Caco-2 (cell line): ENCODE data around the gene TNKS2. TPM values are rescaled to one million over a fixed set of nuclear protein-coding genes. Genes with fewer than 3 reads are reported as not detected.

ENCODE experiments used
- BruUV-seq: library from RNA; stranded (reverse); fragments of 400-500 nt; replicated peaks from 2 replicates; lab custom pipeline; 2021; lab: Mats Ljungman, UMichigan
- CTCF ChIA-PET: fragments of 300-600 bp; sonication (Branson Sonifier 250); formaldehyde crosslinking; loops from one replicate; lab custom pipeline; 2022; ENCODE audit warnings: antibody characterized with exemption; lab: Charles Lee
- POLR2A ChIA-PET: fragments of 300-600 bp; sonication (Branson Sonifier 250); formaldehyde crosslinking; loops from one replicate; lab custom pipeline; 2022; ENCODE audit warnings: antibody characterized with exemption; lab: Charles Lee
- DNase-seq, 2 experiments: peaks; one replicate each; pipeline versions ENCODE4 v3.0.0 to v3.0.0-alpha.2; 2020 to 2022
- H3K27me3 ChIP-seq: replicated peaks from 2 replicates; pipeline ENCODE4 v1.6.0; 2011; ENCODE audit warnings: low read length; ENCODE audit not compliant: control insufficient read depth, insufficient read depth
- H3K36me3 ChIP-seq: 2 replicates; pipeline ENCODE4 v1.5.1; 2011; ENCODE audit warnings: low read length; ENCODE audit not compliant: control insufficient read depth, insufficient read depth
- H3K4me1 ChIP-seq: fragments of 250-450 bp; sonication (Bioruptor Pico); 2 replicates; pipeline ENCODE4 v1.5.1; 2020; ENCODE audit warnings: mild to moderate bottlenecking
- H3K4me3 ChIP-seq: 2 replicates; pipeline ENCODE4 v1.5.1; 2011; ENCODE audit warnings: low read depth, mild to moderate bottlenecking, control low read depth, low read length
- H3K9me3 ChIP-seq: fragments of 250-450 bp; sonication (Bioruptor Pico); 2 replicates; pipeline ENCODE4 v1.5.1; 2020; ENCODE audit warnings: mild to moderate bottlenecking, moderate library complexity
- H3K27ac Mint-ChIP-seq: one replicate; pipeline ENCODE4 v1.8.0; 2022; ENCODE audit warnings: mixed read lengths; ENCODE audit not compliant: unreplicated experiment
- H3K27me3 Mint-ChIP-seq: one replicate; pipeline ENCODE4 v1.8.0; 2022; ENCODE audit warnings: mixed read lengths; ENCODE audit not compliant: insufficient read depth, unreplicated experiment
- H3K36me3 Mint-ChIP-seq: one replicate; pipeline ENCODE4 v1.8.0; 2022; ENCODE audit warnings: mild to moderate bottlenecking, mixed read lengths; ENCODE audit not compliant: insufficient read depth, unreplicated experiment
- H3K4me1 Mint-ChIP-seq: one replicate; pipeline ENCODE4 v1.8.0; 2022; ENCODE audit warnings: low read depth, mixed read lengths; ENCODE audit not compliant: unreplicated experiment
- H3K4me3 Mint-ChIP-seq: one replicate; pipeline ENCODE4 v1.8.0; 2022; ENCODE audit warnings: mild to moderate bottlenecking, moderate library complexity, mixed read lengths; ENCODE audit not compliant: unreplicated experiment
- H3K9me3 Mint-ChIP-seq: one replicate; pipeline ENCODE4 v1.8.0; 2022; ENCODE audit warnings: mixed read lengths; ENCODE audit not compliant: unreplicated experiment
- intact Hi-C: fragments of 100-400 bp; cut with micrococcal nuclease; formaldehyde crosslinking; loops from one replicate; pipeline ENCODE4 v1.10.0; 2022; ENCODE audit not compliant: unreplicated experiment
- total RNA-seq: library from RNA; stranded (reverse); gene quantifications from 2 replicates; pipeline ENCODE4 v1.2.3, GENCODE V29; 2022
- TF ChIP-seq, protein P1 (sequence below), 2 experiments: fragments of 200-600 bp in 1 of 2; IDR thresholded peaks; 1 replicate in 1 of 2; 2 replicates in 1 of 2; pipeline versions ENCODE4 v1.5.1 to v1.8.0; 2011 to 2022; ENCODE audit warnings: antibody characterized with exemption in 1 of 2, control low read depth in 1 of 2, inconsistent platforms in 1 of 2, low read depth in 1 of 2, low read length in 1 of 2, mild to moderate bottlenecking in 1 of 2, moderate library complexity in 1 of 2; ENCODE audit not compliant: insufficient read depth in 1 of 2, severe bottlenecking in 1 of 2, unreplicated experiment in 1 of 2

The TNKS2 gene
- total RNA-seq, 1 experiment from 2014 or later, result 48.5 TPM

DNA sequence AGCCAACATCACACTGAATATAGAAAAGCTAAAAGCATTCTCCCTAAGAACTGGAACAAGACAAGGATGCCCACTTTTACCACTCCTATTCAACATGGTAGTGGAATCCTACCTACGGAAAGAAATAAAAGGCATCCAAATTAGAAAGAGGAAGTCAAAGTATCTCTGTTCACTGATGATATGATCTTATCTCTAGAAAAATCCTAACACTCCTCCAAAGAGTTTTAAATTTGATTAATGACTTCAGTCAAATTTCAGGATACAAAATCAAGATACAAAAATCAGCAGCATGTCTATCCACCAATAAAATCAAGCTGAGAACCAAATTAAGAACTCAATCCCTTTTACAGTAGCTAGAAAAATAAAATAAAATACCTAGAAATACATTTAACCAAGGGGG lies 35.3 kb upstream of the TNKS2 start:
- Histone ChIP-seq H3K27me3 (no peaks in the 10 kb centered on the region), H3K9me3 (no peaks in the 10 kb centered on the region), H3K4me1 (no peaks in the 10 kb centered on the region), H3K36me3 (no peaks in the 10 kb centered on the region), H3K4me3 (no peak overlapping the region)
- H3K36me3 Mint-ChIP-seq, result no peaks in the 10 kb centered on the region
- no peak for DNase-seq
- TF ChIP-seq, protein P1, sequence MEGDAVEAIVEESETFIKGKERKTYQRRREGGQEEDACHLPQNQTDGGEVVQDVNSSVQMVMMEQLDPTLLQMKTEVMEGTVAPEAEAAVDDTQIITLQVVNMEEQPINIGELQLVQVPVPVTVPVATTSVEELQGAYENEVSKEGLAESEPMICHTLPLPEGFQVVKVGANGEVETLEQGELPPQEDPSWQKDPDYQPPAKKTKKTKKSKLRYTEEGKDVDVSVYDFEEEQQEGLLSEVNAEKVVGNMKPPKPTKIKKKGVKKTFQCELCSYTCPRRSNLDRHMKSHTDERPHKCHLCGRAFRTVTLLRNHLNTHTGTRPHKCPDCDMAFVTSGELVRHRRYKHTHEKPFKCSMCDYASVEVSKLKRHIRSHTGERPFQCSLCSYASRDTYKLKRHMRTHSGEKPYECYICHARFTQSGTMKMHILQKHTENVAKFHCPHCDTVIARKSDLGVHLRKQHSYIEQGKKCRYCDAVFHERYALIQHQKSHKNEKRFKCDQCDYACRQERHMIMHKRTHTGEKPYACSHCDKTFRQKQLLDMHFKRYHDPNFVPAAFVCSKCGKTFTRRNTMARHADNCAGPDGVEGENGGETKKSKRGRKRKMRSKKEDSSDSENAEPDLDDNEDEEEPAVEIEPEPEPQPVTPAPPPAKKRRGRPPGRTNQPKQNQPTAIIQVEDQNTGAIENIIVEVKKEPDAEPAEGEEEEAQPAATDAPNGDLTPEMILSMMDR (IDR thresholded peaks at IDR 0.05; ENCODE audit: insufficient read depth in 1 of 2, low read depth in 1 of 2, low read length in 1 of 2, severe bottlenecking in 1 of 2, unreplicated experiment in 1 of 2), result no peak
- POLR2A ChIA-PET, result no interaction called here
- H3K9me3 Mint-ChIP-seq, result peaks cover 12% of the 10 kb centered on the region
- H3K4me1 Mint-ChIP-seq, result no peaks in the 10 kb centered on the region
- peaks cover 9% of the 10 kb centered on the region for H3K27me3 Mint-ChIP-seq
- no peak overlapping the region for H3K27ac Mint-ChIP-seq
- H3K4me3 Mint-ChIP-seq, result no peak overlapping the region
- CTCF ChIA-PET, result no interaction called here
- intact Hi-C loops, result no loop called here
- no TSS peak for BruUV-seq

DNA sequence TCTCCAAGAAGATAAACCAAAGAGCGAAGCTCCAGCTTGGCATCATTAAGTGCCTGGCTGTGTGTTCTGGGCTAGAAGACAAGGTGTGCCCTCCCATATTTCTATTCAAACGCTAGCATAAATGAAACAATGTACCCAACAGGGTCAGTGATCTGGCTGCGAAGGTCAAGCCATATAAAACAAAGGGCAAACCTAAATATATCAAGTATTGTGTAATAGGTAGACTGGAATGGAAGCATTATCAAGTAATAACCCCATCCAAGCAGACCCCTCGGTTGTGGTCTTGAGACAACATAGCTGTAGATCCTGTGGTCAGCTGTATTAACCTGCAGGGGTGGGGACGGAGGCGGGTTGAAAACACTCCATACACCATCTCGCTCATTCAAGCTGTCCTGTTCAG lies 31.6 kb upstream of the TNKS2 start:
- Mint-ChIP-seq H3K4me3 (no peak overlapping the region), H3K4me1 (no peaks in the 10 kb centered on the region), H3K9me3 (peaks cover 8% of the 10 kb centered on the region), H3K36me3 (no peaks in the 10 kb centered on the region), H3K27ac (no peak overlapping the region), H3K27me3 (peaks cover 11% of the 10 kb centered on the region)
- Histone ChIP-seq H3K27me3 (no peaks in the 10 kb centered on the region), H3K4me3 (no peak overlapping the region), H3K36me3 (no peaks in the 10 kb centered on the region), H3K4me1 (no peaks in the 10 kb centered on the region), H3K9me3 (0 out of 2 replicates have a peak, but pooled peaks cover 3% of the 10 kb centered on the region)
- CTCF ChIA-PET, result no interaction called here
- POLR2A ChIA-PET, result no interaction called here
- no peak for DNase-seq
- TF ChIP-seq, protein P1 (IDR thresholded peaks at IDR 0.05; ENCODE audit: insufficient read depth in 1 of 2, low read depth in 1 of 2, low read length in 1 of 2, severe bottlenecking in 1 of 2, unreplicated experiment in 1 of 2), result no peak
- intact Hi-C loops, result no loop called here
- BruUV-seq, result no TSS peak

DNA sequence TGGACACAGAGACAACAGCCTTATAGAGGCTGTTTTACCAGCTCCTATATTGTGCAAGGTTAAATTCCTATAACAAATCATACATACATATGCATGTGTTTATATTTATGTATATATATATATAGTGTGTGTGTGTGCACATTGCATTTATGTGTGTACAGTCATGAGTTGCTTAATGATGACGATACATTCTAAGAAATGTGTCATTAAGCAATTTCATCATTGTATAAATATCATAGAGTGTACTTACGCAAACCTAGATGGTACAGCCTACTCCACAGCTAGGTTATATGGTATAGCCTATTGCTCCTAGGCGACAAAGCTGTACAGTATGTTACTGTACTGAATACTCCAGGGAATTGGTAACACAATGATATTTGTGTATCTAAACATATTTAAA lies 30.1 kb upstream of the TNKS2 start:
- intact Hi-C loops, result no loop called here
- Mint-ChIP-seq H3K27me3 (peaks cover 2% of the 10 kb centered on the region), H3K9me3 (no peaks in the 10 kb centered on the region), H3K36me3 (no peaks in the 10 kb centered on the region), H3K4me1 (no peaks in the 10 kb centered on the region), H3K27ac (no peak overlapping the region), H3K4me3 (no peak overlapping the region)
- no peaks in the 10 kb centered on the region for H3K4me1 ChIP-seq
- POLR2A ChIA-PET, result no interaction called here
- no TSS peak for BruUV-seq
- no peaks in the 10 kb centered on the region for H3K27me3 ChIP-seq
- H3K36me3 ChIP-seq, result no peaks in the 10 kb centered on the region
- 0 out of 2 replicates have a peak, but pooled peaks cover 3% of the 10 kb centered on the region for H3K9me3 ChIP-seq
- CTCF ChIA-PET, result interaction anchor here (0.6 kb wide), 1 partner anchor 67 kb away, joined by 4 read pairs; no protein-coding TSS in a partner anchor
- H3K4me3 ChIP-seq, result no peak overlapping the region
- no peak for DNase-seq
- TF ChIP-seq, protein P1 (IDR thresholded peaks at IDR 0.05; ENCODE audit: insufficient read depth in 1 of 2, low read depth in 1 of 2, low read length in 1 of 2, severe bottlenecking in 1 of 2, unreplicated experiment in 1 of 2), result no peak
